ENCODE measurements around the gene DOCK9.

The DOCK9 gene

GRCh38 chr13:98827449-98827848, 150.4 kb downstream of the DOCK9 start:
- no peak for DNase-seq (ENCODE audit: low read depth)
- TF ChIP-seq CTCF (IDR thresholded peaks at IDR 0.05; ENCODE audit: low read depth, low read length, missing control alignments) = no peak
- no peak overlapping the region for H3K4me3 ChIP-seq (ENCODE audit: low read depth, low read length)

GRCh38 chr13:98826146-98826545, 151.7 kb downstream of the DOCK9 start:
- DNase-seq (ENCODE audit: low read depth) = no peak
- H3K4me3 ChIP-seq (ENCODE audit: low read depth, low read length) = no peak overlapping the region
- TF ChIP-seq CTCF (IDR thresholded peaks at IDR 0.05; ENCODE audit: low read depth, low read length, missing control alignments) = no peak

- no peak overlapping the region for H3K4me3 ChIP-seq (ENCODE audit: low read depth, low read length)
- no peak for DNase-seq (ENCODE audit: low read depth)
Observed at GRCh38 chr13:98825659-98826058, 152.2 kb downstream of the DOCK9 start.

GRCh38 chr13:98824376-98825160, 153.3 kb downstream of the DOCK9 start:
- no peak overlapping the region for H3K4me3 ChIP-seq (ENCODE audit: low read depth, low read length)
- no peak for DNase-seq (ENCODE audit: low read depth)

More at GRCh38 chr13:98825659-98826058, 152.2 kb downstream of the DOCK9 start:
- no peak for TF ChIP-seq CTCF (IDR thresholded peaks at IDR 0.05; ENCODE audit: low read depth, low read length, missing control alignments)

GRCh38 chr13:98823442-98823841, 154.4 kb downstream of the DOCK9 start:
- DNase-seq (ENCODE audit: low read depth) = no peak

More at GRCh38 chr13:98824376-98825160, 153.3 kb downstream of the DOCK9 start:
- no peak for TF ChIP-seq CTCF (IDR thresholded peaks at IDR 0.05; ENCODE audit: low read depth, low read length, missing control alignments)

DNA sequence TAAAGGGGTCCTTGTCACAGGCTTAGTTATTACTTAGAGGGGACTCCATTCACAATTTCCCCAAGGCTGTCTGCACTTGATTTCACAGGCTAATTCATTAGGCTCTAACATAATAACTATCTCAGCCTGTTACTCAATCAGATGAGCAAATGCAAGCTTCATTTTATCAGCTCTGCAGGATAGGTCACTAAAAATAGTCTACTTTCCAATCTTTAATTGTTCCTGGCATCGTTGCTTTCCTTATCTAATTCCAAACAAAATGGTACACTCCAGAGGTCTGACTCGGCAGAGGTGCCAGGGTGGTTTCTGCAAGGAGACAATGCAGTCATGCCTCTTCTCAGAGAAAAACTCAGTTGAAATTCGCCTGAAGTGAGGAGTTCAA, 155.6 kb downstream of the DOCK9 start:
- DNase-seq (ENCODE audit: low read depth) = no peak
- TF ChIP-seq CTCF (IDR thresholded peaks at IDR 0.05; ENCODE audit: low read depth, low read length, missing control alignments) = no peak
- no peak overlapping the region for H3K4me3 ChIP-seq (ENCODE audit: low read depth, low read length)

More at GRCh38 chr13:98823442-98823841, 154.4 kb downstream of the DOCK9 start:
- TF ChIP-seq CTCF (IDR thresholded peaks at IDR 0.05; ENCODE audit: low read depth, low read length, missing control alignments) = no peak
- no peak overlapping the region for H3K4me3 ChIP-seq (ENCODE audit: low read depth, low read length)
